ENCODE results near the gene ARHGAP26. TPM values are rescaled to one million over a fixed set of nuclear protein-coding genes. Genes with fewer than 3 reads are reported as not detected.
A peak's percentile ranks its signal among the peaks of the same experiment; 100 is the strongest.

Gene ARHGAP26
- total and polyA plus RNA-seq, 2 experiments from 2014 or later: 9.5 to 16.8 TPM

DNA sequence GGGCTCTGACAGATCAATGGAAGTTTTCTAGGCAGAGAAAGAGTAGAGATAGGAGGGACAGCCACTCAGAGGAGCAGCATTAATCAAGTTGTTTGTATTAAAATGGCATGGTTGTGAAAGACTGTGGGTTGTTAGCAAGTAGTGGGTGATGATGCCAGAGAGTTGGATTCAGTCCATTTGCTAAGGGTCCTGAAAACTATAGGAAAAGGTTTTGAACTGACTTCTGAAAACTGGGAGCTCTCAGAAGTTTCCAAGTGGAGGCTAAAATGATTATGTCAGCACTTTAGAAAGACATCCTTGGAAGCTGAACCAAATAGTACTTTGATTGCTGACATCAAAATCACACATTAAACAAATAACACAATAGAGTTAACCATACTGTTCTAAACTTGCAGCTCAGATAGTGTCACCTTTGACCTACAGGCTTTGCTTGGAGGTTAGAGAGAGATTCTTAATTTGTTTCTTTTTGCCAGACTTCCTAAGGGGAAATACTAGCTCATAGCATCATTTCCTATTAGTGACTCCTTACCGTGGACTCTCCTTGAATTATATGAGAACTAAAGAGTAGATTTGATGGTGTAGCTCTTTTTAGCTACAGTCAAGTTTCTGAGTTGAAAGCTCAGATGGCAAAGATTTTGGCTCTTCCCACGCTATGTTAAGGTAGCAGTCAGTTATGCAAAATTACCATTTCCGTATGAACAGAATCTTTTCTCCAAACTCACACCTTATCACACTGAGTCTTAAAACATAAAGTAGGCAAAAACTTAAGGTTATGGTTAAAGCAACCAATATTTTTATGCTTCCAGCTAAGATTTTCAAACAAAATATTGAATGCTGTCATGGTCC, 356.2 kb downstream of the ARHGAP26 start:
- H3K4me3 Mint-ChIP-seq: no peak overlapping the region
- H3K9me2 ChIP-seq (ENCODE audit: insufficient read depth): peaks cover 3% of the 10 kb centered on the region; the same call in 1 of the 2 replicates
- peaks cover 28% of the 10 kb centered on the region for H3K4me1 Mint-ChIP-seq
- H3K4me1 ChIP-seq (ENCODE audit: insufficient read depth): 0 out of 2 replicates have a peak, but pooled peaks cover under 1% of the 10 kb centered on the region
- H3K9me3 Mint-ChIP-seq: no peaks in the 10 kb centered on the region
- no peak overlapping the region for H3K27ac Mint-ChIP-seq
- no peak for ATAC-seq
- no peak overlapping the region for H3K4me3 ChIP-seq
- H4K20me1 ChIP-seq (replicated peaks; ENCODE audit: insufficient read depth): no peaks in the 10 kb centered on the region
- H2AFZ ChIP-seq: no peak overlapping the region
- no peak for DNase-seq (ENCODE audit: low spot score)
- peaks cover 2% of the 10 kb centered on the region; the same call in 1 of the 3 replicates for H3K36me3 Mint-ChIP-seq (ENCODE audit: low read depth)
- H3K27me3 ChIP-seq (ENCODE audit: insufficient read depth): no peaks in the 10 kb centered on the region
- H3K4me2 ChIP-seq: no peak overlapping the region
- no peaks in the 10 kb centered on the region for H3K36me3 ChIP-seq (ENCODE audit: insufficient read depth)
- no peak for TF ChIP-seq ZNF331 (CRISPR knock-in tag; IDR thresholded peaks at IDR 0.05; ENCODE audit: low read depth)
- TF ChIP-seq, protein P1, sequence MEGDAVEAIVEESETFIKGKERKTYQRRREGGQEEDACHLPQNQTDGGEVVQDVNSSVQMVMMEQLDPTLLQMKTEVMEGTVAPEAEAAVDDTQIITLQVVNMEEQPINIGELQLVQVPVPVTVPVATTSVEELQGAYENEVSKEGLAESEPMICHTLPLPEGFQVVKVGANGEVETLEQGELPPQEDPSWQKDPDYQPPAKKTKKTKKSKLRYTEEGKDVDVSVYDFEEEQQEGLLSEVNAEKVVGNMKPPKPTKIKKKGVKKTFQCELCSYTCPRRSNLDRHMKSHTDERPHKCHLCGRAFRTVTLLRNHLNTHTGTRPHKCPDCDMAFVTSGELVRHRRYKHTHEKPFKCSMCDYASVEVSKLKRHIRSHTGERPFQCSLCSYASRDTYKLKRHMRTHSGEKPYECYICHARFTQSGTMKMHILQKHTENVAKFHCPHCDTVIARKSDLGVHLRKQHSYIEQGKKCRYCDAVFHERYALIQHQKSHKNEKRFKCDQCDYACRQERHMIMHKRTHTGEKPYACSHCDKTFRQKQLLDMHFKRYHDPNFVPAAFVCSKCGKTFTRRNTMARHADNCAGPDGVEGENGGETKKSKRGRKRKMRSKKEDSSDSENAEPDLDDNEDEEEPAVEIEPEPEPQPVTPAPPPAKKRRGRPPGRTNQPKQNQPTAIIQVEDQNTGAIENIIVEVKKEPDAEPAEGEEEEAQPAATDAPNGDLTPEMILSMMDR (conservative IDR thresholded peaks at IDR 0.05; ENCODE audit: low read depth in 2 of 2): no peak
- TF ChIP-seq ZNF114 (CRISPR knock-in tag; IDR thresholded peaks at IDR 0.05): no peak
- H3K27ac ChIP-seq (ENCODE audit: low read depth): no peak overlapping the region
- H3K27me3 Mint-ChIP-seq (ENCODE audit: insufficient read depth, low read depth, poor library complexity): no peaks in the 10 kb centered on the region
- H3K79me2 ChIP-seq (replicated peaks; ENCODE audit: insufficient read depth): no peaks in the 10 kb centered on the region
- H3F3A ChIP-seq (replicated peaks; ENCODE audit: low read depth): no peaks in the 10 kb centered on the region

GRCh38 chr5:143128412-143129071, 358.4 kb downstream of the ARHGAP26 start:
- DNase-seq (ENCODE audit: low spot score): no peak
- Histone ChIP-seq H4K20me1 (replicated peaks; ENCODE audit: insufficient read depth) (no peaks in the 10 kb centered on the region), H3K9me2 (ENCODE audit: insufficient read depth) (no peaks in the 10 kb centered on the region), H2AFZ (no peak overlapping the region), H3F3A (replicated peaks; ENCODE audit: low read depth) (no peaks in the 10 kb centered on the region), H3K4me3 (no peak overlapping the region), H3K36me3 (ENCODE audit: insufficient read depth) (no peaks in the 10 kb centered on the region), H3K79me2 (replicated peaks; ENCODE audit: insufficient read depth) (no peaks in the 10 kb centered on the region), H3K27me3 (ENCODE audit: insufficient read depth) (no peaks in the 10 kb centered on the region), H3K4me2 (no peak overlapping the region), H3K27ac (ENCODE audit: low read depth) (no peak overlapping the region), H3K4me1 (ENCODE audit: insufficient read depth) (no peaks in the 10 kb centered on the region)
- Mint-ChIP-seq H3K27me3 (ENCODE audit: insufficient read depth, low read depth, poor library complexity) (no peaks in the 10 kb centered on the region), H3K36me3 (ENCODE audit: low read depth) (no peaks in the 10 kb centered on the region), H3K9me3 (no peaks in the 10 kb centered on the region), H3K4me3 (no peak overlapping the region), H3K4me1 (peaks cover 19% of the 10 kb centered on the region; the same call in 2 of the 3 replicates), H3K27ac (0 out of 2 replicates have a peak overlapping the region, but pooled peaks have one; percentile 50)
- no peak for ATAC-seq
- TF ChIP-seq ZNF462 (CRISPR knock-in tag; IDR thresholded peaks at IDR 0.05) (no peak), ZNF114 (CRISPR knock-in tag; IDR thresholded peaks at IDR 0.05) (no peak), REST (IDR thresholded peaks at IDR 0.05; ENCODE audit: unreplicated experiment) (no peak), EZH2phosphoT487 (IDR thresholded peaks at IDR 0.05; ENCODE audit: unreplicated experiment) (no peak), STAT1 (IDR thresholded peaks at IDR 0.05; ENCODE audit: unreplicated experiment) (no peak), ZNF331 (CRISPR knock-in tag; IDR thresholded peaks at IDR 0.05; ENCODE audit: low read depth) (no peak)

Measured in GM23338 (cell line).